Mucosa of descending colon (tissue), 3 donors: ENCODE data around the gene IL17A. TPM values are rescaled to one million over a fixed set of nuclear protein-coding genes. Genes with fewer than 3 reads are reported as not detected.

Experiments used
- ATAC-seq: fragments of 200-7000 bp; cut with Tn5 transposase; one replicate; pipeline ENCODE4 v1.9.1; 2020; ENCODE audit warnings: mild to moderate bottlenecking, moderate library complexity
- DNase-seq, 3 donors: peaks; one replicate each; pipeline ENCODE4 v3.0.0-alpha.2; 2020
- H3K36me3 ChIP-seq: fragments of 200-600 bp; one replicate; pipeline ENCODE4 v1.8.0; 2021; ENCODE audit warnings: low read depth, mild to moderate bottlenecking
- H3K4me1 ChIP-seq: fragments of 200-600 bp; one replicate; pipeline ENCODE4 v1.8.0; 2021; ENCODE audit warnings: low read depth, mild to moderate bottlenecking
- H3K4me3 ChIP-seq: fragments of 200-600 bp; one replicate; pipeline ENCODE4 v1.8.0; 2021; ENCODE audit warnings: mild to moderate bottlenecking
- H3K9me3 ChIP-seq: fragments of 200-600 bp; one replicate; pipeline ENCODE4 v1.8.0; 2021; ENCODE audit warnings: mild to moderate bottlenecking
- CTCF ChIP-seq: fragments of 200-600 bp; IDR thresholded peaks from one replicate; pipeline ENCODE4 v1.8.0; 2022; ENCODE audit warnings: antibody characterized with exemption, mild to moderate bottlenecking
- intact Hi-C, 2 donors: fragments of 100-400 bp; cut with DNase I in 1 of 2; cut with micrococcal nuclease in 1 of 2; formaldehyde crosslinking; loops; one replicate each; pipeline versions ENCODE4 v1.11.0 to v1.11.1; 2022; cut with DNase I, micrococcal nuclease
- total RNA-seq, 3 donors: library from RNA; stranded (reverse); fragmentation: NEBNext Ultra II Directional in 2 of 3; extraction: Animal tissue kit (Norgen Biotek cat#: 25700) in 2 of 3; gene quantifications; one replicate each; pipeline versions ENCODE4 v1.2.1 to v1.2.4, GENCODE V29; 2021 to 2023
- donor health status: DM: no; HTN: no; CAD: no; lungs with moderate emphysema.
- donor health status: DM: no; HTN: no; CAD: no.
- donor health status: DM: no; HTN: yes; CAD: no.

Gene IL17A
- total RNA-seq, 3 donors from 2014 or later, result not detected

GRCh38 chr6:52207066-52207465 is 20.9 kb downstream of the IL17A start:
- H3K9me3 ChIP-seq, result no peaks in the 10 kb centered on the region
- intact Hi-C loops, result no loop called here
- no peaks in the 10 kb centered on the region for H3K36me3 ChIP-seq
- H3K4me3 ChIP-seq, result no peak overlapping the region
- TF ChIP-seq CTCF, result no peak
- H3K4me1 ChIP-seq, result no peaks in the 10 kb centered on the region
- DNase-seq (no peak), ATAC-seq (no peak)

DNA sequence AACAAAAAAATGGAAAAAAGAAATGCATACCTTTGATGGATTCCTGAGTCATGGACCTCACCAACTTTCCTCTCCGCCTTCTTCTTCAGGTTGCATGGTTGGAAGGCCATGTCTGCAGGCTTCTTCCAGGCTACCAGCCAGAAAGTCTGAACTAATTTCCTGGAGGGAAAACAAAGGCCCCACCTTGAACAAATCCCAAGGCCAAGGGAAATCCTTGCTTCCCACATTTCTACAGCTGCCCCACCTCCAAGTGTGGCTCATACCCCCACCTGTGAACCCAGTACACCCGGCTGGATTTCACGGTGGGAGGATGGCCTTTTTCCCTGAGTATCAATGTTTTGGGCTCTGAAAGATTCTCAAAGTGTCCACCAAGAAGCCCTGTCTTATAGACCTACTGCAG is 22.4 kb downstream of the IL17A start:
- Histone ChIP-seq H3K4me1 (no peaks in the 10 kb centered on the region), H3K36me3 (no peaks in the 10 kb centered on the region), H3K4me3 (no peak overlapping the region), H3K9me3 (no peaks in the 10 kb centered on the region)
- ATAC-seq, result no peak
- intact Hi-C loops, result no loop called here
- TF ChIP-seq CTCF, result no peak
- DNase-seq, result no peak

- no peak for TF ChIP-seq CTCF
Measured at GRCh38 chr6:52209770-52210169, 23.6 kb downstream of the IL17A start.

DNA sequence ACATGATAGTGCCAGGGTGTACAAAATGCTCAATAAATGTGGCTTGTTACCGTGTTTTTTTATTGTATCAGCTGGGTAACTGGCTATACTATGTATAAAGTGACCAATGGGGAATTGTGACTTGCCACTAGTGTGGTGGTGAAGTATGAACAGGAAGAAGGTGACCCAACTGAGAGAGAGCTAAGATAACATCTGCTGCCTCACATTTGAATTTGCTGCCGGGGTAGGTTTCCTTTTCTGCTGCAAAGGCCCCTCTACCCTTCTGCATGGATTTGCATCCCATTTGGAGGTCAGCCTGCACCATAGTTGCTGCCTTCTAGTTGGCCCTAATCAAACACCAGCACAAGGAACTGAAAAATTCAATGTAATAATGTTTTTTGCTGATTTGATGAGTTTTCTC is 24.1 kb downstream of the IL17A start:
- TF ChIP-seq CTCF, result no peak
- Histone ChIP-seq H3K9me3 (no peaks in the 10 kb centered on the region), H3K4me1 (no peaks in the 10 kb centered on the region), H3K4me3 (no peak overlapping the region), H3K36me3 (no peaks in the 10 kb centered on the region)
- ATAC-seq (no peak), DNase-seq (no peak)
- intact Hi-C loops, result no loop called here

More at GRCh38 chr6:52209770-52210169, 23.6 kb downstream of the IL17A start:
- no peaks in the 10 kb centered on the region for H3K36me3 ChIP-seq
- intact Hi-C loops, result no loop called here
- ATAC-seq (no peak), DNase-seq (no peak)
- no peaks in the 10 kb centered on the region for H3K4me1 ChIP-seq
- no peaks in the 10 kb centered on the region for H3K9me3 ChIP-seq
- H3K4me3 ChIP-seq, result no peak overlapping the region

GRCh38 chr6:52213127-52213526 is 27.0 kb downstream of the IL17A start:
- H3K4me3 ChIP-seq, result no peak overlapping the region
- no peaks in the 10 kb centered on the region for H3K9me3 ChIP-seq
- DNase-seq, result no peak
- H3K36me3 ChIP-seq, result no peaks in the 10 kb centered on the region
- intact Hi-C loops, result no loop called here
- ATAC-seq, result no peak
- no peaks in the 10 kb centered on the region for H3K4me1 ChIP-seq
- no peak for TF ChIP-seq CTCF

DNA sequence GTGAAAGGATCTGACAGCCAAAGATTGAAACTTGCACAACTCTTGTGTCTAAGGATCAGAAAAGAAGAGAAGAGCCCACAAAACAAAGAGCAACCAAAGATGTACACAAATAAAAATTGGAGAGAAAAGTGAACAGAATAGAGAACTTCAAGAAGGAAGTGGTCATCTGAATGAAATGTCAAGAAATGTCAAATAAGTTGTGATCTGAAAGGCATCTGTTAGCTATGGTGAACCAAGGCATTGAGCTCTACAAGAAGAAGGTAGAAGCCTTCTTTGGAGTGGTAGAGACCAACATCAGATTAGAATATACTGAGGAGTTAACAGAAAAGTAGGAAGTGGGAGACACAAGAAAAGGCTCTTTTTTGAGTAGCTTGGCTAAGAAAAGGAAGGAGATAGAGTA is 29.6 kb downstream of the IL17A start:
- Histone ChIP-seq H3K4me1 (no peaks in the 10 kb centered on the region), H3K4me3 (no peak overlapping the region), H3K36me3 (no peaks in the 10 kb centered on the region), H3K9me3 (no peaks in the 10 kb centered on the region)
- ATAC-seq, result no peak
- DNase-seq, result no peak
- intact Hi-C loops, result no loop called here
- no peak for TF ChIP-seq CTCF
